NCI-H526 treated with DMSO at 0.1 percent for 48 hours (cell line): ENCODE results near the gene KCNQ2.

Experiments used
- DNase-seq: peaks from one replicate; lab custom pipeline; 2025; lab: John Stamatoyannopoulos, UW

KCNQ2 gene

DNA sequence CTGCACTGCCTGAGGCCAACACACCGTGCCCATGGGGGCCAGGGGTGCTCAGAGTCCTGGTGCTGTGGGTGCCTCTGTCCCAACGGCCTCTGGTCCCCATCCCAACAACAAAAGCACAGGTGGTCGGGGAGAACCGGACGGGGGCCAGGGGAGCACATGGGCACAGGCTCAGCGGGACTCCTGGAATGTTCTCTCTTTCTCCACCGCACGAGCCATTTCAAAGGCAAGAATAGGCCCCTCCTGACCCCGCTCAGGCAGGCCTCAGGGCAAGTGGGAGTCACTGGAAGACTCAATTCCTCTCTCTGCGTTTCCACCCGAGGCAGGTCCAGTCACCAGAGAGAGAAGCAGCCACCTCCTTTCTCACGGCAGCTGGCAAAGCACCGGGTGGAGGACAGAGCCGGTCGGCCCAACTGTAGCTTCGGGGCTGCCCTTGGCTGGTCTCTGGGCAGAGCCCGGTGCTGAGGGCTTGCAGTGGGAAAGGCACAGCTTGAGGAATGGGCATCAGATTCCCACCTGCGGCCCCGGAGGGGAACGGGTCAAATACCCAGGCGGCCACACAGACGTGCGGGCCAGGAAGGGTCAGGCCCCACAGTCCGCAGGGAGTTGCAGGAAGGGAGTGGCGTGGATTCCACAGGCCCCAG, 55.2 kb downstream of the KCNQ2 start:
- DNase-seq: no peak

DNA sequence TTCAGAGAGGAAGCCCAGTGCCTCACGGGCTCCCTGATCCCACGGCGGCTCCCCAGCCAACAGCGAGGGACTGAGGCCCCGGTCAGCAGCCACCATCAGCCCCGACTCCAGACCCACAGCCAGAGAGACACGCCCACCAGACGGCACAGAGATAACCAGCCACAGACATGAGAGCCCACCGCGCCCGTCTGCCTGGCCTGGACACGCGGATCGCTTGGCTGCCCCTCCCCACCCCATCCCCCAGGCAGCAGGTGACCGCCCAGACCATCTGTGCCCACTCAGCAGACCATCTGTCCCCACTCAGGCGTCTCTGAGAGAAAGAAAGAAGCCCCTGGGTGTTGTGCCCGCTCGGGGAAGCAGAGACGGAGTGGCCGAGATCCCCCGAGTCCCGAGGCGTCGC, 55.8 kb downstream of the KCNQ2 start:
- DNase-seq: no peak

DNA sequence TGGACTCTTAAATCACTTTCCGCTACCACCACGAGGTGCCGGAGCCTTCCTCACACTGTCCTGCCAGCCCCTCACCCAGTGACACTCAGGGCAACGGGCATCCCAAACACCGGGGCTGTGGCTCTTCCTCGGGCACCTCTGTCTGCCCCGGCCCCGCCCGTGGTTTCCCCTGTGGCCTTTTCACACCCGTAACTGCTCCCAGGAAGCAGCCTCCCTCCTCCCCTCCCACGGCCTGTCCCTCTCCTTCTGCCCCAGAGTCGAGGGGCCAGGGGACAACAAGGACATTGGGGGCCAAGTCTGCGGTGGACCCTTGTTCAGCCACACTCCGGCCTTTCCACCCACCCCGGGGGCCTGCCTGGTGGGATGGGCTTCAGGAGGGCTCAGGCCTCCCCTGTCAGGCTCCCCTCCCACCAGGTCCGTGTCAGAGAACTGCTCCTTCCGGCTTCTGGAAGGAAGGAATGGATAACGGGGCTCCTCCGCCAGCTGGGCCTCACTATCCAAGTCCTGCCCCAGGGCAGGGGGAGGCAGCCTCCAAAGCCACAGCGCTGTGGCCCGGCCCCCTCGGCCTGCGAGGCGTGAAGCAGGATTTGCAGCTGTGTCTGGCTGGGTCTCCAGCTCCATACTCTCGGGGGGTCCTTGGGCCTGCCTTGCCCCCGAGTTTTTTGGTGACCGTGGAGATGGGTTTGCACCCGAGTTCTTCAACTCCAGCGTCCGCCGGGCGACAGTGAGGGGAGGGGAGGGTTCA, 56.6 kb downstream of the KCNQ2 start:
- no peak for DNase-seq

DNA sequence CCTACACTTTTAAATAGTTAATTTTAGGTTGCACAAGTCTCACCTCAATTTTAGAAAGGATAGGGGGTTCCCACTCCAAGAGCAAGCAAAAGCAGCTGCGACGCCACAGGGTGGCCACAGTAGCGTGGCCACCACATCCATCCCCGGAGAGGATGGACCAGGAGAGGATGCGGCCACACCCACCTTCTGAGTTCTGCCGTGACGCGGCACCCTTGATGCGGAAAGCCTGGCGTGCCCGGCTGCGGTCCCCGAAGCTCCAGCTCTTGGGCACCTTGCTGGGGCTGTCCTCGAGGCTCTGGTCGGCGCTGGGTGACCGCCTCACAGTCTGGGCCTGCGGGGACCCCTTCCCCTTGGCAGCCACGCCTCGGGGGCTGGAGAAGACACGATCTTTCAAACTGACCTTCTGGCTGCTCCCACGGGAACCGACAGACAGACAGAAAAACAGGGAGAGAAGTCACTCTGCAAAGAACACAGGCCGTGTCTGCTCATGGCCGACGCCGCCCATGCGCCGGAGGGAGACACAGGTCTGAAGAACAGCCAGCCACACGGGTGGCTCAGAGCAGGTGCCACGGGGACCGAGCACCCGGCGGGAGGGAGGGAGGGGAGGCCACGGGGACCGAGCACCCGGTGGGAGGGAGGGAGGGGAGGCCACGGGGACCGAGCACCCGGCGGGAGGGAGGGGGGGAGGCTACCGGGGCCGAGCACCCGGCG, 57.6 kb downstream of the KCNQ2 start:
- DNase-seq: no peak

GRCh38 chr20:63413963-63414684, 58.3 kb downstream of the KCNQ2 start:
- DNase-seq: no peak

- no peak for DNase-seq
Observed at GRCh38 chr20:63413323-63413722, 59.1 kb downstream of the KCNQ2 start.

- no peak for DNase-seq
Observed at GRCh38 chr20:63412889-63413288, 59.6 kb downstream of the KCNQ2 start.

GRCh38 chr20:63411898-63412631, 60.4 kb downstream of the KCNQ2 start:
- DNase-seq: no peak

DNA sequence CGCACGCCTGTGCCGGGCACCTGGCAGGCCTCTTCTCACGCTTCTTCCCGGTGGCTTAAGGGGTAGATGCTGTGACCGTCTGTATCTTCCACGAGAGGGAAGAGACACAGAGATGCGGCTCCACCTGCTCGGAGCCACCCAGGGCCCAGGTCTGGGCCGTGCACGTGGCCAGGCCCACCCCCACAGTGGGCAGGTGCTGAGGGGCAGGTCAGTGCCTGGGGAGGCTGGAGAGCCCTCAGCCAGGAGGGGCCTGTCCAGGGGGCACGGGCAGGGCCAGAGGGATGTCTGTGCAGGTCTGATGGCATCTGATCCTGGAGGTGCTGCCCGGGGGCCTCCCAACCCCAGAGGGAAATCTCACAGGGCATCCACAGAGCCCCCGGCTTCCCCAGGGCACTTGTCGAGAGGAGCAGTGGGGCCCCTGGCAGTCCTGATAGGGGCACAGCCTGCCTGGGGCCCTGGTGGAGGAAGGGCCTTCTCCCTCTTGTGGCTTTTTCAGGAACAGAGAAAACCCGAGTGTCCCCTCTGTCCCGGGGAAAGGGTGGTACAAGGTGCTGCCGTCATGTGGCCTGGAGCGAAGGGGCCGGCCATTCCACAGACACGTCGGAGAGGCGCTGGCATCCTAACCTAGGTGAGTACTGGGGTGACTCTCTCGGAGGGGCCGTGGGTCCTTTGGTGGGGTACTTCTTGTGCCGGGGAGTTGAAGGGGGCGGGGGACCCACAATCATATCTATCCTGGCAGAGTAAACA, 61.1 kb downstream of the KCNQ2 start:
- DNase-seq: no peak

GRCh38 chr20:63409834-63410435, 62.5 kb downstream of the KCNQ2 start:
- DNase-seq: no peak

- DNase-seq: no peak
Observed at GRCh38 chr20:63409066-63409833, 63.2 kb downstream of the KCNQ2 start.

GRCh38 chr20:63408684-63409046, 63.8 kb downstream of the KCNQ2 start:
- no peak for DNase-seq

- no peak for DNase-seq
Observed at GRCh38 chr20:63407928-63408683, 64.3 kb downstream of the KCNQ2 start.

DNA sequence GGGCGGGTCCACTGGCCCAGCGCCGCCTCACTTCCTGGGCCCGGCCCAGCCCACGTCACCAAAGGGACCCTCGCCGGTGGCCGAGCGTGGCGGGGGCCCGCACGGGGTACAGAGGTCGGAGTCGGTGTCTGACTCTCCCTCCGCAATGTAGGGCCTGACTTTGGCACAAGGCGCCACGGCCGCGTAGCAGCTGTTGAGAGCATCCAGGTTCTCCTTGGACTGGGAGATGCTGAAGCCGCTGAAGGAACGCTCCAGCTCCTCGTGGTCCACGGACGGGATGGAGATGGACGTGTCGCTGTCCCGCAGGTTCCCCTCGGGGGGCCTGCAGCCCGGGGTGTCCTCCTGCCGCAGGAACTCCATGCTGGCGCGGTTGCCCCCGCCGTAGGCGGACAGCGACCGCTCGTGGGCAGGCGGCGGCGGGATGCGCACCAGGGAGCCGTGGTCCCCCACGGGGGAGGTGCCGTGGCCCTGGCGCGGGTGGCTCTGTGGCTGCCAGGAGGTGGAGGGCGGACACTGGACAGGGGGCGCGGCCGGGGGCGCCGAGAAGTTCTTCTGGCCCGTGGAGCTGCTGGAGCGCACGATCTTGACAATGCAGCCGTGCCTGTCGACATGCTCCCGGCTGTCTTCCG, 65.7 kb downstream of the KCNQ2 start:
- DNase-seq: no peak

- DNase-seq: no peak
Observed at GRCh38 chr20:63406011-63406410, 66.4 kb downstream of the KCNQ2 start.

- no peak for DNase-seq
Observed at GRCh38 chr20:63405102-63405730, 67.2 kb downstream of the KCNQ2 start.

DNA sequence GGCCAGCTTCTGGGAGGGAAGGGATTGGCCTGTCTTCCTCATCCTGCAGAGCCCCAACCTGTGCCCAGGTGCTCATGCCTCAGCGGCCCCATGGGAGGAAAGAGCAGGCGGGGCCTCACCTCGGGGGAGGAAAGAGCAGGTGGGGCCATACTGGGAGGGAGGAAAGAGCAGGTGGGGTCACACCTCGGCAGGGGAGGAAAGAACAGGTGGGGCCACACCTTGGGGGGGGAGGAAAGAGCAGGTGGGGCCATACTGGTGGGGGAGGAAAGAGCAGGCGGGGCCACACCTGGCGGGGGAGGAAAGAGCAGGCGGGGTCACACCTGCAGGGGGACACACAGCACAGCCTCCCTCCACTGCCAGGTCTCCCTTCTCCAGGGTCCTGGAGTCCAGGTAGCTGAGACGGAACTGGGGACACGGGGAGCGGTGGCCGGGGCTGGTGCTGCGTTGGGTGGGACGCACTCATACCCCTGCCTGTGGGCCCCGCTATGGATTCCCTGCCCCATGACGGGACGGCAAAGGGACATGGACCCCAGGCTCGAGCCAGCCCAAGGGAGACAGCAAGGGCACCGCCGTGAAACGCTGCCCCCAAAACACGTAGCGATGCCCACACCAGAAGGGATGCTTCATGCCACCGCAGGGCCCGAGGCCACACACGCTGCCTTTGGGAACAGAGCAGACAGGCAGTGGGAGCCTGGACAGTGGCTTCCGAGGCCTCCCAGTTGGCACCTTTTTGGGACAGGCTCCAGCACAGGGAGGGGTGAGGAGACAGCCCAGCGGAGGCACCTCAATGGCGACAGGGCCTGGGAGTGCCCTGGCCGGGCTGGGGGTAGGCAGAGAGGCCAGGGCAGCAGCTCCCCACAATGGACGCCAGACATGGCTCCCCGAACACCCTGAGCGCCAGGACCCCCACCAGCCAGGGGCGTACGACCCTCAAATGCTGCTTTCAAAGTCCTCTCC, 68.0 kb downstream of the KCNQ2 start:
- DNase-seq: no peak
